Measurements from ENCODE around the gene DPP6.
"Not testable (repeated sequence)": the region's sequence is repeated elsewhere in the genome, so short reads cannot be mapped to it uniquely, and the experiment has no call there.

Gene DPP6

GRCh38 chr7:154927624-154928125 lies 875.5 kb downstream of the DPP6 start:
- DNase-seq (ENCODE audit: low read depth, low spot score), result peak; percentile 47

- no peak for DNase-seq (ENCODE audit: low read depth, low spot score)
Measured at GRCh38 chr7:154928136-154929005, 876.2 kb downstream of the DPP6 start.

GRCh38 chr7:154929006-154929726 lies 877.0 kb downstream of the DPP6 start:
- no peak for DNase-seq (ENCODE audit: low read depth, low spot score)

GRCh38 chr7:154931906-154932305 lies 879.7 kb downstream of the DPP6 start:
- DNase-seq (ENCODE audit: low read depth, low spot score), result no peak

- DNase-seq (ENCODE audit: low read depth, low spot score), result not testable (repeated sequence)
Measured at GRCh38 chr7:154934353-154934952, 882.3 kb downstream of the DPP6 start.

GRCh38 chr7:154937837-154938236 lies 885.6 kb downstream of the DPP6 start:
- DNase-seq (ENCODE audit: low read depth, low spot score), result no peak

- no peak for DNase-seq (ENCODE audit: low read depth, low spot score)
Measured at GRCh38 chr7:154942691-154943090, 890.5 kb downstream of the DPP6 start.
